Activated CD4-positive, alpha-beta T cell treated with anti-CD3 and anti-CD28 coated beads for 36 hours (primary cell): ENCODE results near the gene FAM135A. TPM values are rescaled to one million over a fixed set of nuclear protein-coding genes. Genes with fewer than 3 reads are reported as not detected.

ENCODE experiments used
- total RNA-seq, 2 experiments: library from RNA; stranded (reverse); gene quantifications; one replicate each; pipeline ENCODE4 v1.2.3, GENCODE V29; 2021

FAM135A gene
- total RNA-seq, 2 experiments from 2014 or later: 7.6 to 7.8 TPM

Other genes starting within 250 kb of the FAM135A start
- gene COL9A1, start 110.4 kb upstream of the FAM135A start, total RNA-seq: not detected
- gene SDHAF4, start 153.4 kb downstream of the FAM135A start, total RNA-seq: 10 to 100 TPM; 15.8 to 17.6 TPM